NCI-H2227 (cell line): ENCODE results near the gene RGS19.
"Not testable (repeated sequence)": the region's sequence is repeated elsewhere in the genome, so short reads cannot be mapped to it uniquely, and the experiment has no call there.

Source experiments
- DNase-seq: peaks from one replicate; lab custom pipeline; 2025; ENCODE audit not compliant: unreplicated experiment; lab: John Stamatoyannopoulos, UW

RGS19 gene

GRCh38 chr20:64095927-64096326 lies 16.6 kb upstream of the RGS19 start:
- DNase-seq: no peak

- DNase-seq: no peak
These were observed 16.1 kb upstream of the RGS19 start for GRCh38 chr20:64095455-64095854.

GRCh38 chr20:64093013-64093503 lies 13.7 kb upstream of the RGS19 start:
- no peak for DNase-seq

- DNase-seq: no peak
These were observed 13.1 kb upstream of the RGS19 start for GRCh38 chr20:64092258-64093012.

GRCh38 chr20:64091770-64092169 lies 12.5 kb upstream of the RGS19 start:
- DNase-seq: peak; percentile 77

DNA sequence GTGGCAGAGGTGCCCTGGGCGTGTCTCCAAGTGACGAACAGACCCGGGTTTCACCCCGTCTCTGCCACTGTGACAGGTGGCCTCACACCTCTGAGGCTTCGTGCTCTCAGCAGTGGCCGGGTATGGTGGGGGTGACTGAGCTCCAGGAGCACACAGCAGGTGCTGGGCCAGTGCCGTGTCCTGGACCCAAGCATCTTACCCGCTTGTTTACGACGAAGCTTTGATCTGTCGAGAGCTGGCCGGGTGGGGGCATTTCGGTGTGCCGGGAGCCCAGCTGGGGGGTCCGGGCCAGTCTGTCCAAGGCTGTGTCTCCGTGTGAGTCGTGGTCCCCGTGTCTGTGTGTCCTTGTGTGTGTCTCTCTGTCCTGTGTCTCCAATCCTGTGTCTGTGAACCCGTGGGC lies 12.0 kb upstream of the RGS19 start:
- DNase-seq: no peak

DNA sequence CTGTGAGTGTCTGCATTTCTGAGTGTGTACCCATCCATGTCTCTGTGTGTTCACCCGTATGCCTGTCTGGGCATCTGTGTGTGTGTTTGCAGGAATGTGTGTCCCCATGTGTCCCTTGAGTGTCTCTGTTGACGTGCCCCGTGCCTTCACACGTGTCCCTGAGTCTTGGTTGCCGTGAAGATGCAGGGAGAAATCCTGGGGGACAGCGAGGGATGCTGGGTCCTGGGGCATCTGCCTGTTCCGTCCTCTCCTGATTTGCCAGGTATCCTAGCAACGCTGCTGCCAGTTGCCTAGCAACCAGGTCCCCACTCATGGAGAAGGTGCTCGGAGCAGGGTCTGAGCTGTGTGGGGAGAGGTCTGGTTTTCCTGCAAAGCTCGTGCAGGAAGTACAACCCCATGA lies 10.8 kb upstream of the RGS19 start:
- DNase-seq: peak; percentile 89

- DNase-seq: not testable (repeated sequence)
These were observed 9.3 kb upstream of the RGS19 start for GRCh38 chr20:64088586-64088985.

DNA sequence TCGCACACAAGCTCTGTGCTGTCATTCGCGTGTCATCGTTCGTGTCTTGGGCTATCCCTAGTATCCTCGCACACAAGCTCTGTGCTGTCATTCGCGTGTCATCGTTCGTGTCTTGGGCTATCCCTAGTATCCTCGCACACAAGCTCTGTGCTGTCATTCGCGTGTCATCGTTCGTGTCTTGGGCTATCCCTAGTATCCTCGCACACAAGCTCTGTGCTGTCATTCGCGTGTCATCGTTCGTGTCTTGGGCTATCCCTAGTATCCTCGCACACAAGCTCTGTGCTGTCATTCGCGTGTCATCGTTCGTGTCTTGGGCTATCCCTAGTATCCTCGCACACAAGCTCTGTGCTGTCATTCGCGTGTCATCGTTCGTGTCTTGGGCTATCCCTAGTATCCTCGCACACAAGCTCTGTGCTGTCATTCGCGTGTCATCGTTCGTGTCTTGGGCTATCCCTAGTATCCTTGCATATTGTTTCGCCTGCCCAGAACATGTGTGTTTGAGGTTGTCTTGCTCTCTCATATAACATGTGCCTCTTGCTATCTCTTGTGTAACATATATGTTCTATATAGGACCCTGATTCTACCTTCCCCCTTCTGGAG lies 8.0 kb upstream of the RGS19 start:
- DNase-seq: not testable (repeated sequence)

DNA sequence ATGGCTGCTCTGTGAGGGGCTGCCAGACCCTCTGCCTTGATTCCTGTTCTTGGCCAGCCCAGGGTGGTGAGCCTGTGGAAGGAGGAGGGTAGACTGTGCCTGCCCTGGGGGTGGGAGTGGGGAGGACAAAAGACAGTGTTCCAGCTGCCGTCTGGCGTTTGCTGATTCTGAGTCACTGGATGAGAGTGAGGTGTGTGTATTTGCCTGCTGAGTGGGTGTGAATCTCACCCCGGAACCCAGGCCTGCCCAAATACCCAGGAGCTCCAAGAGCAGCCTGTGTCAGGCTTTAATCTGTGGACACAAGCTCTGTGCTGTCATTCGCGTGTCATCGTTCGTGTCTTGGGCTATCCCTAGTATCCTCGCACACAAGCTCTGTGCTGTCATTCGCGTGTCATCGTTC lies 7.5 kb upstream of the RGS19 start:
- DNase-seq: no peak

DNA sequence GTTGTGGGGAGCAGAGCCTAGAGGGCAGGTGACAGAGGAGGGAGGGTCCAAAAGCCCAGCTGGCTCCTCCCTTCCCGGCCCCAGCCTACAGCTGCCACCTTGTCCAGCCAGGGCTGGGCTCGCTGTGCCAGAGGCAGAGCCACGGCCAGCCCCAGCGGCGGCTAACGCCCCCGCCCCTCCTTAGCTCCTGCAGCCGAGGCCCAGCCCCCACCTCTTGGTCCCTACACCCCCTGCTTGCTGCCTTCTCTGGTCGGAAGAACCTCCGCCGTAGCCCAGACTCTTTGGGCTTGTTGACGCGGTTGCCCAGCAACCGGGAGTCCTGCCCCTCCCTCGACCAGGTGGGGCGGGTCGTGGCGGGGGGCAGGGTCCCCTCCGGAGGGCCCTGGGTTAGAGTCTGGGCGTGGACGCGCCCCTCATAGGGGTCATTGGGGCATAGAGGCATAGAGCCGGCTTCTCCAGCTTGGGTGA lies 5.4 kb upstream of the RGS19 start:
- DNase-seq: peak; percentile 68

DNA sequence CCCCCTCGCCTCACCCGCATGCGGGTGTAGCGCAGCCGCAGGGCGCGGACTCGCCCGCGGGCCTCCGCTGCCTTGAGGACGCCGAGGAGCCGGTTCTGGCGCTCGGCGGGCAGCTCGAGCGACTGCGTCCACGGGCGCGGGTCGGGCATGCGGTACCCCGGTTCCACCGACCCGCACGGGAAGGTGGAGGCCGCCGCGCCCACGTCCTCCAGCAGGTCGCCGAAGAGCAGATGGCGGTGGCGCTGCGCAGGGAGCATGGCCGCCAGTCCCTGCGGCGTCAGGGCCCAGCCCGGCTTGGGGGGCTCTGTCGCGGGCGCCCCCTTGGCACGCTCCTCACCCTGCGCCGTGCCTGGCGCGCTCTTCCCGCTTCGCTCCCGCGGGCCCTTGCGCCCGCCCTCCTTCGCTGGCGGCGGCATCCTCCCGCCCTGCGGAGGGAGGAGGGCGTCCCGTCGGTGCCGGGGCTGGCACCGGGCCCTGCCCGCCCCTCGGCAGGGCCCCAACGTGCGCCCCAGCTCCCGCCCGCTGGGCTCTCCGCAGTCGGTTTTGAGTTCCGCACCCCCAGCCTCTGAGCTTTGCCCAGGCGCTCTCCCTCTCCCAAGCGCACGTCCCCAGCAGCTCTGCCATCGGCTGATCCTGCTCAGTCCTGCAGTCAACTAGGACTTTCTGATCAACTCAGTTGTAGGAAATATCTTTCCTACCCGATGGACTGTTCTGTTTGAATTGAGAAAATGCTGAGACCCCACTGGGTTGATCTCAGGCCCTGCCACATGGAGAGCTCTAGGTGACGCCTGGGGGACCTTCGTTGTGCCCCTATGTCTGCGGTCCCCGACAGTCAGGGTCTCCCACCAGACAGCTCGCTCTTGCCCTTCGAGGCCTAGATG lies 4.7 kb upstream of the RGS19 start, which contains the start of gene LKAAEAR1:
Gene LKAAEAR1 (minus strand): TSS at position 595 of the 881 bp plus-strand sequence. CDS start 179 bp downstream, at position 416.
- peak; percentile 58 for DNase-seq

GRCh38 chr20:64083378-64083803 lies 4.1 kb upstream of the RGS19 start:
- peak; percentile 90 for DNase-seq

DNA sequence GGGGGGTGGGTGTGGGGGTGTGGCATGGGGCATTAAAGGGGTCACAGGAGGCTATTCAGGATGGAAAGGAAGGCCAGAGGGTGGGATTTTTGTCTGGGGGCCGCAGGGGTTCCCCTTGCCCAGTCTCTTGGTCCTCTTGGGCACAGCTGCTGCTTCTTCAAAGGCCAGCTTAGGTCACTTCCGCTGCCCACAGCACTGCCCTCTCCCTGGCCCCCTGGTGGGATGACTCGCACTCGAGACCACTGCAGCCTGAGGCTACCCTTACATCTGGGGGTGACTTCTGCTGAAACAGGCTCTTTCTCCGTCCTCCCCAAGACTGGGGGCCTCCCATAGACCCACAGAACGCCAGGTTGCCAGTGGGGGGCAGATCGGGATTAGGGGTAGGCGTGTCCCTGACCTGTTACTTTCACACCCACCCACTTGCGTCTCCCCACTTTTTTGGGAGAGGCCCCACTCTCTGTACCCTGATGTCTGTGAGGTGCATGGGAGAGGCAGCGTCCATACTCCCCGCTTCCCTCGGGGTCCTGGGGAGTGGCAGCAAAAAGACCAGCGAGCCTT lies 3.6 kb upstream of the RGS19 start:
- no peak for DNase-seq

GRCh38 chr20:64082126-64082731 lies 2.9 kb upstream of the RGS19 start:
- DNase-seq: no peak

GRCh38 chr20:64081624-64081964 lies 2.3 kb upstream of the RGS19 start:
- DNase-seq: no peak

DNA sequence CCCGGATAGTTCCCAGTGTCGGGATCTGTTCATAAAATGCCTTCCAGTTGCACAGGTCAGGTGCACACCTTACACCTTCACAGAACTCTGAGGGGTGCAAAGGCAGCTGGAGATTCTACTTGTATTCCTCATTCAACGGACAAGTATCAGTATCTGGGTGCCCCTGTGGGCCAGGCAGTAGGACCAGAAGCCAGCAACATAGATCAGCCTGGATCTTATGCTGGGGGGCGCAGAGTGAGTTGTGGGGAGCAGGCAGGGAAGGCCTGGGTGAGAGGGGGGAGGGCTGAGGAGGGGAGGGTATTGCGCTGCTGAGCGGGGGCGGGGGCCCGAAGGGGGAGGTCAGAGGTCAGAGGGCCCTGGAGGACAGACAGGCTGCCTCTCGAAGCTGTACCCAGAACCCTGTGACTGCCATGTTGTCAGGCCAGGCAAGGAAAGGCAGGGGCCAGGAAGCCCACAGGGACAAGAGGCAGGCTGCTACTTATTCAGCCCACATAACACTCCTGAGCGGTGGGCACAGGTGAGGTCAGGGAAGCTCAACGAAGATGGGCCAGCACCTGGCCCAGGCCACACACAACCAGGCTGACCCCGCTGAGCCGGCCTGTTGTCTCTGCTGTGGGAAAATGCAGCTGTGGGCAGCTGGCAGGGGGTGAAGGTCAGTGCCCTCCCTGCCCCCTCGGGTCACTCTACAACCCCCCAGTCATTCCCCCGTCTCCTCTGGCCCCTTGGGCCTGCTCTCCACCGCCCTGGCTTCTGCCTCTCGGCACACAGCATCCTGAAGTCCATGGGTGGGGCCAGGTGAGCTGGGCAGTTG lies 1.7 kb upstream of the RGS19 start:
- DNase-seq: no peak

GRCh38 chr20:64080013-64080812 lies 895 bp upstream of the RGS19 start, which contains the start of gene OPRL1:
Gene OPRL1, plus strand, starts transcription at chr20:64080082. Its CDS starts 12,639 bp downstream, at chr20:64092721.
- DNase-seq: peak; percentile 59

DNA sequence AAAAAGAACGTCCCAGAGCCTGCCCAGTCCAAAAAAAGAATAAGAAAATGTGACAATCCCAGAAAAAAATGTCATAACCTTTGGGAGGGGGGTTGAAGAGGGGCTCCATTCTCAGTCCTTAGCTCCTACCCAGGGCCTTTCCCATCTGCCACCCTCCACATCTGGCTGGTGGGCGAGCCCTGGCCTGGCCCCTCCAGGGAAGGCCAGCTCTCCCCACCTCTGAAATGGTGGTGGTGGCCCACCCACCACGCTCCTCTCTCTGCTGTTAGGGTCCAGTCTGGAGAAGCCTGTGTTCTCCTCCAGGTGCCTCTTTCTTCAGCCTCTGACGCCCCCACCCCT lies 415 bp downstream of the RGS19 start:
- DNase-seq: no peak
